ENCODE results near the gene VENTX.
"Not testable (repeated sequence)": the region's sequence is repeated elsewhere in the genome, so short reads cannot be mapped to it uniquely, and the experiment has no call there.

The VENTX gene

DNA sequence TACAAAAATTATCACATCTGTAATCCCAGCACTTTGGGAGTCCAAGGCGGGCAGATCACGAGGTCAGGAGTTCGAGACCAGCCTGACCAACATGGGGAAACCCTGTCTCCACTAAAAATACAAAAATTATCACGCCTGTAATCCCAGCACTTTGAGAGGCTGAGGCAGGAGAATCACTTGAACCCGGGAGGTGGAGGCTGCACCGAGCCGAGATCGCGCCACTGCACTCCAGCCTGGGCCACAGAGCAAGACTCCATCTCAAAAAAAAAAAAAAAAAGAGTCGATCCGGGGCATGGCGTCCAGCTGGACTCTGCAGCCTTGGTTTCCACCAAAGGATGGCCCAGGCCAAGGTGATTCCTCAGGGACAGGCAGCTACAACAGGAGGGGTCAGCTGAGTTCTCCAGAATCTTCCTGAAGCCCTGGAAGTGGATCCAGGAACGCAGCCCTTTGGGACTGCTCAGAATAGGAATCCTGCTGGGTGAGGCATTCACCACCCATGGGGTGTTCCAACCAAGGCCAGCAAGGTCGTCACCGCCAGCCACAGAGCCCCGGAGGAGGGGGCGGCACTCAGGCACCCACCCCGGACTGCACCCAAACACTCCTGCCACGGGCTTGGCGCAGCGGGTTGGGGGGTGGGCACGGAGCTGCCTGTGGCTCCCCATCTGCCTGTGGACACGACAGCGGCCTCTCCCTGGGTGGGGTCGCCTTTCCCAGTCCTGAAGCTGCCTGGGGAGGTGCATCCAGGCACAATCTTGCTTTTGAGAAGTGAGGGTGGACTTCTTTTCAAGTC, 19.7 kb upstream of the VENTX start:
- DNase-seq = no peak

DNA sequence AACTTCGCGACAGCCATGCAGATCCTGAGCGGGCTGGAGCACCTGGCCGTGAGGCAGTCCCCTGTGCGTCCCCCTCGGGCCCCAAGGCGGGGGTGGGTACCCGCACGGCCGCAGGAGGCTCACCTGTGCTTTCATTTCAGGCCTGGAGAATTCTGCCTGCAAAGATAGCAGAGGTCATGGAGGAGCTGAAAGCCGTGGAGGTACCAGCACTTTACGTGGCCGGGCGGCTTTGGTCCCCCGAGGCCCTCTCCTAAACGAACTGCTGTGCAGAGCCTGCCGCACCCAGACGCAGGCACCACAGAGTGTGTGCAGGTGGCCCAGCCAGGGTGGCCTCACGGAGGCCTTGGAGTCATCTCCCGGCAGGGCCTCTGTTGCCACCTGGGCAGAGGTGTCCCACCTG, 18.8 kb upstream of the VENTX start:
- no peak for DNase-seq

DNA sequence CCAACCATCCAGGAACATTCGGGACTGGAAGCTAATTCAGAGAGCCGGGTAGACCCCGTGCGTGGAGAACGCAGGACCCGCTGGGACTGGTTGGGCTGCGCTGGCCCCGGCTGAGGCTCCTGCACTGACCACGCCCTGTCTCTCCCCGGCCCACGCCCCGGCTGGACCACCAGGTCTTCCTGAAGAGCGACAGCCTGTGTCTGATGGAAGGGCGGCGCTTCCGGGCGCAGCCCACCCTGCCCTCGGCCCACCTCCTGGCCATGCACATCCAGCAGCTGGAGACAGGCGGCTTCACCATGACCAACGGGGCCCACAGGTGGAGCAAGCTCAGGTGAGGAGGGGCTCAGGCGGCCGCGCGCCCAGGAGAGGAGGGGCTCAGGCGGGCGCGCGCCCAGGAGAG, 17.9 kb upstream of the VENTX start:
- DNase-seq = no peak

DNA sequence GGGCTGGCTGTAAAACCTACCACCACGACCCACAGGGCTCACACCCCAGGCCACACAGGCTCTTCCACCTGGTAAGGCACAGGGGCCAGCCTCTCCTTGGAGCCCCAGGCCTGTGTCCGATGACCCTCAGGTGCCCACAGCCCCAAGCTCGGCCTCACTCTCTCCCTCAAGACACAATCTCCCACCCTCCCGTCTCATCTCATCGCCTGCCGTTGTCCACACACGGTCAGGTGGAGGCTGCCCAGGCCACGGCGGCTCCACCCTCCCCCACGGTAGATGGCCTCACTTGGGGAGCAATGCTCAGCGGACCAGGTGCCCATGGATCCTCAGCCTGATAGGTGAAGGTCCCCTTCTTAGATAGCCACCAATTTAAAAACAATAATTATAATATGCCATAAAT, 16.3 kb upstream of the VENTX start:
- DNase-seq = no peak

DNA sequence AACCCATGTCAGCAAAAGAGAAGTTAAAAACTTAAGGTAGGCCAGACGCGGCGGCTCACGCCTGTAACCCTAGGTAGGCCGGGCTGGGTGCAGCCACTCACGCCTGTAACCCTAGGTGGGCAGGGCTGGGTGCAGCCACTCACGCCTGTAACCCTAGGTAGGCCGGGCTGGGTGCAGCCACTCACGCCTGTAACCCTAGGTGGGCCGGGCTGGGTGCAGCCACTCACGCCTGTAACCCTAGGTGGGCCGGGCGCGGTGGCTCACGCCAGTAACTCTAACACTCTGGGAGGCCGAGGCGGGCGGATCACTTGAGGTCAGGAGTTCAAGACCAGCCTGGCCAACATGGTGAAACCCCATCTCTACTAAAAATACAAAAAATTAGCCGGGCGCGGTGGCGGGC, 15.9 kb upstream of the VENTX start:
- not testable (repeated sequence) for DNase-seq

DNA sequence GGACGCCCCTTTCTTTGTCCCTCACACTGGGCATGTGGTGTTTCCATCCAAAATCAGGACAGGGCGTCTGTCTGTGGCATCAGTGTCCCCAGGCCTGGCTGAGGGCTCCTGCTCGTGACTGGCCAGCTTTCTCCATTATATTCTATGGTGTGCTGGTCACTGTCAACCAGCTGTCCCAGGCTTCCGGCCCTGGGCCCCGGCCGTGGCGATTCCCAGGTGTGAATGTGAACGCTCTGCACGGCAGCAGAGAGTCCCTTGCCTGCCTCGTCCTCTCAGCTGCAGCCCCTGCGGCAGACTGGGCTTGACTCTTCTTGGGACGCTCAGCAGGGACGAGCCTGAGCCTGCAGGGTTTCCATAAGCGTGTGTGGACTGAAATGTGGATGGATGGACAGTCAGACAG, 13.6 kb upstream of the VENTX start:
- no peak for DNase-seq

DNA sequence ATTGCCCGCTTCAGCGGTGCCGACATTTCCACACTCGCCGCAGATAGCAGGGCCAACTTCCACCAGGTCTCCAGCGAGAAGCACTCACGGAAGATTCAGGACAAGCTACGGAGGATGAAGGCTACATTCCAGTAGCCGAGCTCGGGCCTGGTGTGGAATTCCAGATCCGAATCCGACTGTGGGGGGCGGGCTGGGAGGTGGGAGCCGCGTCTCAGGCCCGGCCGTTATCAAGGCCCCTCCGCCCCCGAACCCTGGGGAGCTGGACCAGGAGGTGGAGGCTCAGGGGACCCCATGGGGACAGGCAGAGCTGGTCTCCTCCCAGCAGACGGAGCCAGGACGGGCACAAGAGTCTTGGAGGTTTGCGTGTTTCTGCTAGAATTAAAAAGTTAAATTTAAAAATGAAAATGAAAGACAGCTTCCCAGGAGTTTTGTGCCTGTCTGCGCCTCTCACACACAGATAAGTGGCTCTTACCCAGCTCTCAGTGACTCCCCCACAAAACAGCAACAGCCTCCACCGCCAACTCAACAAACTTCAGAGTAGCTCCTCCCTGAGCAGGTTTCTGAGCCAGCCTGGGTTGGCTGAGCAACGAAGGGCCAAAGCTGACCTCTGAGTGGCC, 12.8 kb upstream of the VENTX start:
- DNase-seq = peak; percentile 48

DNA sequence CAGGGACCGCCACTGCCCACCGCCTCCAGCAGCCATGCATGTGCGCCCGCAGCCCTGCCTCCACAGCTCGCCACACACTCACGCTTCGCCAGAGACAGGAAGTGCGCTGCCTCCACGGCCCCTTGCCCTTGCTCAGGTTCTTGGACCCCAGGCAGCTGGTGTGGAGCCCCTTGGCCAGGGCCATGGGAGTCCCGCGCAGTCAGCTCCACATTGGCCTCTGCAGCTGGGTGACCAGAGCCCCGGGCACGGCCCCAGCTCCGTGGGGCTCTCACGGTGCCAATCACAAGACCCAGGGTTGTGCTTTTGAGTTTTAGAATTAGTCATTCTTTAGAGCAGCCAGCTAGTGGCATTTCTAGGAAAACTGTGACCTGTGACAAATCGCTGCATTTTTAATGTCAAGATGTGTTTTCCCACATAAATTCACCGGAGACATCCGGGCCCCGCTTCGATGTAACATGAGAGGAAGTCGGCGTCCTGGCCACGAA, 11.9 kb upstream of the VENTX start:
- DNase-seq = no peak

DNA sequence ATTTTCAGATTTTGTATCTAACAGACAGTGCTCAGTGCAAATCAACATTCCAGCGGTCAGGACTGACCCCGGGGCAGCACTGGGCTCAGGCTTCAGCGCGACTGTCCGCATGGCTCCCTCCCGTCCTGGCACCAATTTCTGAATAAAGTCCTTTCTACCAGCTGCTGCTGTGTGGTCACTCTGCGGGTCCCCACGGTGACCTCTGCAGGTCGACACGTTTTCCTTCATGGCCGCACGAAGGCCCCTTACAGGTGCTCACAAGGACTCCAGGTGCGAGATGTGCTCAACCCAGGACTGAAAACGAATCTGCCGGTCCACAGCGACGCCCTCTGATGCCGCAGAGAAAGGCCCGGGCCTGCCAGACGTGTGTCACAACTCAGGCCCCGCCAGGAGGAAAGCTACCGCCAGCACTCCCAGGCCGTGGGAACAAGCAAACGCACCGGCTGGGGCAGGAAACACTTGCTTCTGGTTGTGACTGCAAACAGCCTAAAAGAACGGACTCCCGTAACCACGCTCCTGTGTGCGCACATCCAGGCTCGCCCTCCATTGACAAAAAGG, 11.3 kb upstream of the VENTX start:
- no peak for DNase-seq

DNA sequence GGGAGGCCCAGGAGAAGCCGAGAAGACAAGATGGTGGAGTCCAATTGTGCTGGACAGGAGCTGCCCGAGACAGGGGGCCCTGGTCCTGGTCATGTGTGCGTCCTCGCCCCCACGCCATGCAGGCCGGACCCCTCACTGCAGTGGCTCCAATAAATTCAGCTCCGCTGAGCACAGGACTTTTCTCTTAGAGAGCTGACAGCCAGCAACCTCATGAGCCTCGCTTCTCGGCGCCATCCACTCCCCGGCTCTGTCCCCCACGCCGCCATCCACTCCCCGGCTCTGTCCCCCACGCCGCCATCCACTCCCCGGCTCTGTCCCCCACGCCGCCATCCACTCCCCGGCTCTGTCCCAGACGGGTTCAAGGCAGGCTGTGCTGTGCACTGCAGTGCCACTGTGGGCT, 10.4 kb upstream of the VENTX start:
- no peak for DNase-seq

DNA sequence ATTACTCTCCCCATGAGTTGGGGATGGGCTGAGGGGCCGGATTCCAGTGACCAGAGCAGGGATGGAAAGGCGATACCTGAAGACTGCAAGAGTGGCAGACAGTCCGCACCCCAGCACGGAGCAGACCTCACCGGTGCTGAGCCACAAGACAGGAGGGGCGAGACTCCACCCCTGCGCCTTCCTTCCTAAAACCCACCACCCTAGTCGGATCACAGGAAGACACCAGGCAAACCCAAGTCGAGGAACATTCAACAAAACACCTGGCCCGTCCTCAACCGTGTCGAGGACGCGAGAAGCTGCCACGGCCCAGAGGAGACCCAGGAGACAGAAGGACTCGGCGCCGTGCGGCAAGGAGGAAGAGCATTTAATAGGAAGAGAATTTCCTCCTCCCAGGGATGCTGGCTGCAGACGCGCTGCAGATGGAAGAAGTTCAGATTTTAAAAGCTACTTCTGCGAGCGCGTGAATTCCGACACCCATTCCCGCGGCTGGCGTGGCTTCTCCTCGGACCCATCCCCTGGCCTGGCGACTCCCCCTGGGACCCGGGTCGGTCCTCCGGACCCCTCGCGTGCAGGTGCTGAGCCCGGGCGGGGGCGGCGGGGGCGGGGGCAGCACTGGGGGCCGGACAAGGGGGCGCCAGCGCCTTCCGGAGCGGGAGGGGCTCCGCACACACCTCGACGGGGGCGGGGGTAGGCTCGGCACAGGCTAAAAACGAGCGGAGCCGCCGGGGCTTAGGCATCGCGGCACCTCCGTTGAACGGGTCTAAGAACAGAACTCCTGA, 8.2 kb upstream of the VENTX start:
- no peak for DNase-seq

DNA sequence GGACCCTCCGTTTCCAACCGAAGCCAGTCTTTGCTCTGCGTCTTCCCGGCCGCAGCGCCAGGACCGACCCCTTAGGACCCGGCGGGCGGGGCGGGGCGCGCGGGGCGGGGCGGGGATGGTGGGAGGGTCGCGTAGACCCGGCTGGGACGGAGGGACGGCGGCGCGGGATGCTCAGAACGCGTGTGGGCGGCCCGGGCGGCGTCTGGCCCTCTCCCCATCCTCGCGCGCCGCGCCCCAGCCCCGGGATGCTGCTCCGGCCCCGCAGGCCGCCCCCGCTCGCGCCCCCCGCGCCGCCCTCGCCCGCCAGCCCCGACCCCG, 7.7 kb upstream of the VENTX start, which contains the start of gene UTF1:
UTF1 (plus strand) TSS at position 174 of the 318 bp plus-strand sequence; CDS start at position 246, 72 bp downstream.
- no peak for DNase-seq

DNA sequence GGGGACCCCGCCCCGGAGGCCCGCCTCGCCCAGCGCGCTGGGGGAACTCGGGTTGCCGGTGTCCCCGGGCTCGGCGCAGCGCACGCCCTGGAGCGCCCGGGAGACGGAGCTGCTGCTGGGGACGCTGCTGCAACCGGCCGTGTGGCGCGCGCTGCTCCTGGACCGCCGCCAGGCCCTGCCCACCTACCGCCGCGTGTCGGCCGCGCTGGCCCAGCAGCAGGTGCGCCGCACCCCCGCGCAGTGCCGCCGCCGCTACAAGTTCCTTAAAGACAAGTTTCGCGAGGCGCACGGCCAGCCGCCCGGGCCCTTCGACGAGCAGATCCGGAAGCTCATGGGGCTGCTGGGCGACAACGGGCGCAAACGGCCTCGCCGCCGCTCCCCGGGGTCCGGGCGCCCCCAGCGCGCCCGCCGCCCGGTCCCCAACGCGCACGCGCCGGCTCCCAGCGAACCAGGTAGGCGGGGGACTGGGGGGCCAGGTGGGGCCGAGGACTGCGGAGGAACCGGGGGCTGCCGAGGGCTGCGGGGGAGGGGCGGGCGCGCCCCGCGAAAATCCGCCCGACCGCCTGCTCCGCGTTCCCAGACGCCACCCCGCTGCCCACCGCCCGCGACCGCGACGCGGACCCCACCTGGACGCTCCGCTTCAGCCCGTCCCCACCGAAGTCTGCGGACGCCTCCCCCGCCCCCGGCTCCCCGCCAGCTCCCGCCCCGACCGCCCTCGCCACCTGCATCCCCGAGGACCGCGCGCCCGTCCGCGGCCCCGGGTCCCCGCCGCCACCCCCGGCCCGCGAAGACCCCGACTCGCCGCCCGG, 7.1 kb upstream of the VENTX start:
- DNase-seq = no peak

DNA sequence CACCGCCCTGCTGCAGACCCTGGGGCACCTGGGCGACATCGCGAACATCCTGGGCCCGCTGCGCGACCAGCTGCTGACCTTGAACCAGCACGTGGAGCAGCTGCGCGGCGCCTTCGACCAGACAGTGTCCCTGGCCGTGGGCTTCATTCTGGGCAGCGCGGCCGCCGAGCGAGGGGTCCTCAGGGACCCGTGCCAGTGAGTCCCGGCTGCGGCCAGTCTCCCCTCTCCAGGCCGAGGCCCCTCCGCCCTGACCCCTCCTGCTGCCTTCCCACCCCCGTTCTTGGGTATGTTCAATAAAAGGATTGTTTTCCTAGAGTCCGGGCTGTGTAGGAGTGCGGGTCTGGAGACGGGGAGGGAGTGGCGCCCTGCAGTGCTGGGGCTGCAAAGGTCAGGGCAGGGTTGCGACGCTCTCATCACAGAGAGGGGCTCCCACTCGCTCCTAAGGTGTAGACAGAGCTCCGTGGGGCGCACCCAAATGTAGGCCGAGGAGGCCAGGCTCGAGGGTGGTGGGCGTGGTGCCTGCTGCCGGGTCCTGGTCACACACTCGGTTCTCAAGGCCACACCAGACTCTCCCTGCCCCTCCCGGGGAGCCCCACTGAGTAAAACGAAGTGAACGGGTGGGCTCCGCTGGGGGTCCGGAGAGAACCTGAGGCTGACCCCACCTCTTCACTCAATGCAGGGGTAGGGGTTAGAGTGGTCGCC, 6.3 kb upstream of the VENTX start:
- no peak for DNase-seq

DNA sequence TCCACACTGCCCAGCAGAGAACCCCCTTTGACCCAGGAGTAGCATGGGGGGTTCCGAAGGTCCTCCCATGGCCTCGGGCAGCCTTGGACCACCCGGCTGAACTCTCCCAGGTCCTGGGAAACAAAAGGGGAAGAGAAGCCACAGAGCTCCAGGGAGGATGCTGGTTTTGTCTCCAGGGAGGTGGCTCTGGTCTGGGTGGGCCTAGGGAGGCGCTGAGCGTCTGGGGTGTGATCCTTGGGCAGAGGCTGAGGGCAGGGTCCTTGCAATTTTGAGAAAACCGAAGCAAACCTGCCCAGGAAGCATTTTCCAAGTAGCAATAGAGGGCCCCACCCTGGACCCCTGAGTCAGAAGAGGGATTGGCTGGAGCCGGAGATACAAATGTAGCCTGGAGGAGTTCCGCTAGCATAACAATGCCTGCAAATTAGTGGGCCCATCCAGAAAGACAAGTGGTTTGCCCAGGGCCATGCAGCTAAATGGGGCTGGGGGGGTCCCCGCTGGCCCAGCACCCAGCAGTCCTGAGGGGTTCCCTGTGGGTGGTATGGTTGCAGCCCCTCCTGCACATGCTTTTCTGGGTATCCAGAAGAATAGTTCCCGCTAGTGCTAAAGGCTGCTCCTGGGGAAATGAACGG, 5.6 kb upstream of the VENTX start:
- no peak for DNase-seq

DNA sequence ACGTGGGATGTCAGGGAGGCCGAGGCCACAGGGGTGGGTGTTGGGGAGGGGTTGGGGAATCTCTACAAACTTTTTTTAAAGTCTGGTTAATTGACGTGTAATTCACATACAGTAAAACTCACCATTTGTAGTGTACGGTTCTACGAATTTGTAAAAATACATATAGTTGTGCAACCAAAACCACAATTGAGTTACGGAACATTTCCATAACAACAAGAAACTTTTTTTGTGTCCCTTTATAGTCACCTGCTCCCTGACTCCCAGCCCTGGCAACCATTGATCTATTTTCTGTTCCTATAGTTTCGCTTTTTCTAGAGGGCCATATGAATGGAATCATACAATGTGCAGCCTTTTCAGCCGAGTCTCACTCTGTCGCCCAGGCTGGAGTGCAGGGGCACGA, 2.9 kb upstream of the VENTX start:
- not testable (repeated sequence) for DNase-seq

DNA sequence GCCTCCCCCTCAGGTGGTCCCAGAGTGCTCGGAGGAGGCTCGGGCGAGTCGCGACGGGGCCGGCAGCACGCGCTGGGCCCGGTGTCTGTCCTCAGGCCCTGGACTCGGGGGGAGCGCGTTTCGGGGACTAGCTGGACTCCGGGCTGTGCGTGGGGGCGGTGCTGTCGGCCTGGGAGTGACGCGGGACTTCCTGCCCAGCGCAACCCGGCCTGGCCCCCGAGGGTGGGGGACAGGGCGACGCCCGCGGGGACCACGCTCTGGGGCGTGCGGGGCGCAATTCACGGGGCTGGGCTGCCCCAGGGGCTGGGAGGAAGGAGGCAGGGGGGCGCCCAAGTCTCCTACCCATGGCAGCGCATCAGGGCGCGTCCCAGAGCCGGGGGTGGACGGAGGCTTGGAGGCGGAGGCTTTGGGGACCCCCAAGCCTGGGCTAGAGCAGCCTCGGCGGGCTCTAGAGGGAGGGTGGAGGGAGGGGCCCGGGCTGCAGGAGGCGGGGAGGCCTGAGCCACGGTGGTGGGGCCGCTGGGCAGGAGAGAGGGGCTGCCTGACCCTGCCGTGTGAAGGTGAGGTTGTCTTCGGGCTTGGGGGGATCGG, 2.3 kb upstream of the VENTX start:
- DNase-seq = no peak

DNA sequence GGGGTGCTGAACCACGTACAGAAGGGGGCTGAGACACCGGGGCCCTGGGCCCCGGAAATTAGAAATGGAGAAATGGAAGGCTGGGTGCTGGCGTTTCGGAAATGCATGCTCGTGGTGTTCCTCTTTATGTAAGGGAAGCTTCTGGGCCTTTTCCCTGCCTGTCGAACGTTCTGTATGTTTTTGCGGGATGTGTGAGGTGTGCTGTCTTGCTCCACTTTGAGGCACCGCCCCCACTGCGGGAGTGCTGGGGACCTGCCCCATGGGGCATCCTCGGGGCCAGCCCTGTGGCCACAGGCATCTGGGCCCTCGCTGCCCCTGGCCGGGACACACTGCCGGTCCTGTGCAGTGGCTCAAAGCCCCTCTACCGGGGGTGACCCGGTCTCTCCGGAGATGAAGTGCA, 1.7 kb upstream of the VENTX start:
- DNase-seq = no peak

DNA sequence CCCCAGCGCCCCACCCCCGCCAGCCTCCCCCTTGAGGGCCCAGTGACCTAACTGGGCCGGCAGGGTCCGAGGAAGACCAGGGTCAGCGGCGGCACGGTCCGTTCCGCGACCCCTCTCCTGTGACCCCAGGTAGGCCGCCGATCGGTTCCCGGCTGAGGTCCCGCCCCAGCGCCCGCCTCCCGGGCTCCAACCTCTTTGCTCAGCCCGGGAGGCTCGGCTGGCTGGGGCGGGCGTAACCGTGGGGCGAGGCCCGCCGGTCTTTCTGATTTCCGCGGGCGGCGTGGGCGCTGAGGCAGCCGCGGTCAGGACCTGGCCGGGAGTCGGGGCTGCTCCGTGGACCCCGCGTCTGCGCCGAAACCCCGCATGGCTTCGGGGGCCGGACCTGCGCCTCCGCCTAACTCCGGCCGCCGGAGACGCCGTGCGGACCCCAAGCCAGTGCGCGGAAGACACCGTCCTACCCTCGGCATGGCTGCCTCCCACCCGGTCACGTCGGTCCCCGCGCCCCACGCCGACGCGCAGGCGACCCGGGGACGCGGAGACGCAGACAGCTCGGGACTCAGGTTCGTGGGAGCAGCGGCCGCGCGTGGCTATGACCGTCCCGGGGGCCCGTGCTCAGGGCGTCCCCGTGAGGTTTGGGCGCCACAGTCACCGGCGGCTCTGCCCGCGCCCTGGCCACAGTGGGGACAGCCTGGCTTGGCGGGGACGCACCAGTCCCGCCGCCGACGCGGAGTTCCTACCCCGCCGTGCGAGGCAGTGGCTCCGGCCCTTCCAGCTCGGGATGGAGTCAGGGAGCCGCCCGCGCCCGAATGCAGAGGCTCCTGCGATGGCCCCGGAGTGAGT, 1.0 kb upstream of the VENTX start:
- no peak for DNase-seq

DNA sequence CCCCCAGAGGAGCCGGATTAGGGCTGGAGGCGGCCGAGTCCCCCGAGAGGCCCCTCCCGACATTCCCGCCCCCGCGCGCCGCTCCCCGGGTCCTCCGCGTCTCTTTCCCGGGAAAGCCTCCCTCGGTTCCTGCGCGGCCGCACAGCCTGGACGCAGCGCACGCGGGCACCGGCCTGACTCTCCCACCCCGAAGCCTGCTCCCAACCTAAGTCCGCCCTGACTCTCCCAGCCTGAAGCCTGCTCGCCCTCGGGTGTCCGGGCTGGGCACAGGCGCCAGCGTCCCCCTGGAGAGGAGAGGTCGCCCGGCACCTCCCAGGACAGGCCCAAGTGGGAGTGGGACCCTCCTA, 441 bp upstream of the VENTX start:
- no peak for DNase-seq

DNA sequence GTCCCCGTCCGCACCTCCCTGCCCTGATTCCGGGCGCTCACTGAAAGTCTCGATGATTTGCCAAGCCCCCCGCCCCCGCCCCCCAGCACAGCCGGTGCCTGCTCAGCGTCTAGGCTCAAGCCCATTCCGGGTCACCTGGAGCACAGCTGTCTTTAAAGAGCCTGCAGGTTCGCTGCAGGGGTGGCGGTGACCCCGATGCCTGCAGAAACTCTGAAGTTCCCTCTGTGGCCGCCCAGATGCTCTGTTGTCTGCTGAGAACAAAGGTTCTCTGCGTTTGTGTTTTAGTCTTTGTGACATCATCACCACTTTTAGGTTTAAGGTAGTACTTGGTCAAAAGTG, 780 bp downstream of the VENTX start:
- DNase-seq = no peak
